RWPE1 (cell line): ENCODE data around the gene SEMA3A.
"Not testable (repeated sequence)": the region's sequence is repeated elsewhere in the genome, so short reads cannot be mapped to it uniquely, and the experiment has no call there.

Experiments
- CTCF ChIA-PET: fragments of 350-600 bp; sonication (Branson Sonifier 250); formaldehyde crosslinking; extraction: SDS; loops from one replicate; lab custom pipeline; 2021; lab: Yijun Ruan, JAX
- POLR2A ChIA-PET: fragments of 400-600 bp; formaldehyde crosslinking; extraction: SDS; loops from one replicate; lab custom pipeline; 2020; ENCODE audit warnings: antibody characterized with exemption; ENCODE audit not compliant: low non-redundant PET; lab: Yijun Ruan, JAX
- DNase-seq: peaks from one replicate; pipeline ENCODE4 v3.0.0; 2012; ENCODE audit warnings: low spot score
- H3K27ac ChIP-seq: fragments of 450-650 bp; 2 replicates; pipeline ENCODE4 v1.5.1; 2017
- CTCF ChIP-seq: fragments of 450-650 bp; conservative IDR thresholded peaks from 2 replicates; pipeline ENCODE4 v1.5.1; 2017; ENCODE audit warnings: low read depth, mild to moderate bottlenecking

The SEMA3A gene

GRCh38 chr7:84194484-84195271, at the start of gene SEMA3A:
SEMA3A (minus strand) TSS chr7:84194789; CDS start chr7:84194586, 203 bp downstream.
- no peak within 1 kb of the TSS for H3K27ac ChIP-seq
- CTCF ChIA-PET: interaction anchor here (0.6 to 0.7 kb wide), 2 partner anchors 218 to 260 kb away, joined by 3 read pairs; no protein-coding TSS in a partner anchor
- no peak for TF ChIP-seq CTCF
- DNase-seq: peak; percentile 49
- POLR2A ChIA-PET: no interaction called here

GRCh38 chr7:84243037-84243436, 48.4 kb upstream of the SEMA3A start:
- DNase-seq, POLR2A ChIA-PET, H3K27ac ChIP-seq, CTCF ChIA-PET: not testable (repeated sequence)

GRCh38 chr7:84238596-84238995, 44.0 kb upstream of the SEMA3A start:
- TF ChIP-seq CTCF: no peak
- POLR2A ChIA-PET: no interaction called here
- H3K27ac ChIP-seq: no peak overlapping the region
- no peak for DNase-seq
- CTCF ChIA-PET: interaction anchor here (0.5 kb wide), 1 partner anchor 1055 kb away, joined by 4 read pairs; no protein-coding TSS in a partner anchor

- peak; percentile 85 for DNase-seq
- peak overlapping the region; percentile 52; the same call in 1 of the 2 replicates for H3K27ac ChIP-seq
- ChIA-PET POLR2A (no interaction called here), CTCF (interaction anchor here (0.6 kb wide), 1 partner anchor 13 kb away, joined by 3 read pairs; no protein-coding TSS in a partner anchor)
- TF ChIP-seq CTCF: no peak
Observed at GRCh38 chr7:84237533-84238173, 43.1 kb upstream of the SEMA3A start.

GRCh38 chr7:84236398-84236797, 41.8 kb upstream of the SEMA3A start:
- peak; percentile 63 for DNase-seq
- H3K27ac ChIP-seq: no peak overlapping the region
- ChIA-PET POLR2A (no interaction called here), CTCF (no interaction called here)
- no peak for TF ChIP-seq CTCF

GRCh38 chr7:84232646-84233045, 38.1 kb upstream of the SEMA3A start:
- ChIA-PET CTCF (no interaction called here), POLR2A (no interaction called here)
- TF ChIP-seq CTCF: no peak
- no peak for DNase-seq
- H3K27ac ChIP-seq: no peak overlapping the region
